AG20443 (cell line): Measurements from ENCODE around the gene C11orf54.
"Not testable (repeated sequence)": the region's sequence is repeated elsewhere in the genome, so short reads cannot be mapped to it uniquely, and the experiment has no call there.

Experiments
- DNase-seq: peaks from one replicate; pipeline ENCODE4 v3.0.0; 2012; ENCODE audit warnings: low spot score, mixed read lengths

C11orf54 gene

DNA sequence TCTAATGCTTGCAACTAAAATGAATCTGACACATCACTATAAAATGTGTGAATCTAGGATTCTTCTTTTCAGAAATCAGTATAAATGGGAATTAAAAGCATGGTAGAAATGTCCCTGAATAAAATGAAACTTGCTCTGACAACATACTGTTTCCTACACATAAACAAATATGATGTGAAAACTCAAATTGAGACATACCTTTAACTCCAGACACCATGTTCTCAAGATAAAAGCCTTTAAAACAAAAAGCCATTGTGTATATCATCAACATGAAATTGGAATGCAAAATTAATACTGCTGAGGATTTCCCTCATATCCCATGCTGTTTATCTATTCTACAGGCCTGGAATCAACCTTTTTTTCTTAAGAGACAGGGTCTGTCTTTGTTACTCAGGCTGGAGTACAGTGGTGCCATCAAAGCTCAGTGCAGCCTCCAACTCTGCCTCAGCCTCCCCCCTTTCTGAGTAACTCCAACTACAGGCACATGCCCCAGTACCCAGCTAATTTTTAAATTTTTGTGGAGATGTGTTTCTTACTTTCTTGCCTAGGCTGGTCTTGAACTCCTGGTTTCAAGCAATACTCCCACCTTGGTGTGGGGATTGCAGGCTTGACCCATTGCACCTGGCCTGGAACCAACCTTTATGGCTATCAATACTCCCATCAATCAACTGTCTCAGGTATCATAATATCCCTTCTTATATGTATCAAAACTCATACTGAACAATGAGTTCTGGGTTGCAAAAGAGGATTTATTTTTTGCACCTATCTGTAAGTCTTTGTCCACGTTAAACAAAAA lies 6.8 kb upstream of the C11orf54 start:
- no peak for DNase-seq

DNA sequence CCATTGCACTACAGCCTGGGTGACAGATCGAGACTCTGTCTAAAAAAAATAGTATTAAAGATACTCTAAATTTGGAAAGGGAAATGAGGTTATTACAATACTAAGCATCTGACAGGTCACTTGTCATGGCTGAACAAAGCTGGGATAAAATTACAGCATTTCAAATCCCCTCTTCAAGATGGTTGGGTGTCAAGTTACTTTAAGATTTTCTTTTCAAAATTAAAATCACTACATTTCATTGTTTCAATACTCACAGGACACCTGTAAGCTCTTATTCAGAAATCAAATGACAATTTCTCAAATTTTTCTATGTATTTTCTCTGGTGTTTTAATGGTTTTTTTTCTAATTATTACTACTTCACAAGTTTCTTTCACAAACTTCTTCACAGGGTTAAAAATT lies 5.8 kb upstream of the C11orf54 start:
- DNase-seq, result no peak

DNA sequence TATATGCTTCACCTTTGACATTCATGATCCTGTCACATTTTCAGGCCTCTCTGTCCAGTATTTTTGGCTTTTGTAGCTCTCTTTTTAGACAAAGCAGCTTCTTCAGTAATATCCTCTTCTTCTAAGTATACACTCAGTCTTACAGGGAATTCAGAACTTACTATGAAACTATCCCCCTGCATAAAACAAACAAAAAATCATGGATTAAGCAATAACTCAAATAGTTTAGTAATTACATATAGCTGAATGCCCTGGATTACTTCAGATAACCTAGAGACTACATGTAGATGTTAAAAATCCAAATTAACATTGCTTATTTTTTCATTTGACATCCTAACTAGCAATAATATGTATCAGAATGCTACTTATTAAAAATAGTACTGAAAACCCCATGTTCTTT lies 5.3 kb upstream of the C11orf54 start:
- no peak for DNase-seq

DNA sequence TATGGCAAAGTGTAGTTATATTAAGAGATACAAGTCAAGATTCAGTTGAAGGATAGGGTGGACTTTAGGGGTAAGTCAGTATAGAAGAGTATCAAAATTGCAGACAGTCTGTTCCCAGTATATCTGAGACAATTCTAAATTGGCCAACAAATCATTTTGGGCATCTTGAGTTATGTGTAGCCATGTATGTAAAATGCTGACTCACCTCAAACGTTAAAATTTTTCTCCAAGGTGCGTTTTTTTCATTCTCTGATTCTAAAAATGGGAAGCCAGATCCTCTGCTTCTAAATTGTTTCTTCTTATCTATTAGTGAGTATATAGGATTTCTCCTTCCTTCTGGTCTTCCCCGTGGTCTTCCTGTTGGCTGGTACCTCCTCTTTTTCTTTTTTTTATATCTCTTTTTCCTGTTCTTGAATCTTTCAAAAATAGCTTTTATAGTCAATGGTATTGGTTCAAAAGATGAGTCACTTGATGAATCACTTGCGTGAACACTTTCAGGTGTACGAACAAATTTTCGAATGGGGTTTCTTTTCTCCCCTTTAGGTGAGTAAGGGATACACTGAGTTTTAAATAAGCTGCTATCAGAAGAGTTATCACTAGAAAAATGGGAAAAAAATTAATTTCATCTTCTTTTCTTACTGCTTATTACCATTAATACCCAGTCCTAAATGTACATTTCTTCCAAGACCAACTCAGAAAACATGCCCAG lies 3.4 kb upstream of the C11orf54 start:
- no peak for DNase-seq

DNA sequence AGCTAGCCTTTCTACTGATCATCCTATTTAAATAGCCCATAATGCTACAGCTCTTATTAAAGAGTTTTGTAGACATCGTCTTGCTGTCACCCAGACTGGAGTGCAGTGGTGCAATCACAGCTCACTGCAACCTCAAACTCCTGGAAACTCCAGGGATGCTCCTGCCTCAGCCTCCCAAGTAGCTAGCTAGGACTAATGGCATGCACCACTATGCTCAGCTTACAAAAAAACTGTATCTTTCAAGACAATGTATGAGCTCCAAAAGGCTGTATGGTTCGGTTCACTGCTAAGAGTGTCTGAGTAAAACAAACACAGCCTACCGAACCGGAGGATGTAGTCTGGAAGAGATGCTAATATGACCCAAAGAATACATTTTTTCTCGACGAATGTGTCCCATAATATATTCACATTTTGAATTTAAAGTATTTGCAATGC lies 2.8 kb upstream of the C11orf54 start:
- DNase-seq, result no peak

DNA sequence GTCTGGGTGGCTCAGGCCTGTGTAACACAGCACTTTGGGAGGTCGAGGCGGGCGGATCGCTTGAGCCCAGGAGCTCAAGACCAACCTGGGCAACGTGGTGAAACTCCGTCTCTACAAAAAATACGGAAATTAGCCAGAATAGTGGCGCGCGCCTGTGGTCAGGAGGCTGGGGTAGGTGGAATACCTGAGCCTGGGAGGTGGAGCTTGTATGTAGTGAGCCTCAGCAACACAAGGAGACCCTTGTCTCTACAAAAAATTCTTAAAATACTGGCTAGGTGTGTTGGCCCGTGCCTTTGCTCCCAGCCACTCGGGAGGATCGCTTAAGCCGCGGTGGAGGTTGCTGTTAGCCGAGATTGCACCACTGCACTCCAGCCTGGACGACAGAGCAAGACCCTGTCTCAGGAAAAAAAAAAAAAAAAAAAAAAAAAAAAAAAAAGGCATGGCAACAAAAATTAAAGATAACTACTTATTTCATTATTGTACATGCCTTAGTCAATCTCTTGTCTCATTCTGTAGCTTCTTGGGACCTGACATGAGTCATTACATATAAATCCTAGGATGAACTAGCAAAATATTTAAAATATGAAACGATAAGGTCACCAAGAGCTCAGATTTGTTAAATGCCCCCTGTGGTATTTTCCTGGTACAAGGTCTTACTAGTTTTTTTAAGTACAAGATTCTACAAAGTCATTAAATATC lies 1.3 kb upstream of the C11orf54 start:
- peak; percentile 29 for DNase-seq

DNA sequence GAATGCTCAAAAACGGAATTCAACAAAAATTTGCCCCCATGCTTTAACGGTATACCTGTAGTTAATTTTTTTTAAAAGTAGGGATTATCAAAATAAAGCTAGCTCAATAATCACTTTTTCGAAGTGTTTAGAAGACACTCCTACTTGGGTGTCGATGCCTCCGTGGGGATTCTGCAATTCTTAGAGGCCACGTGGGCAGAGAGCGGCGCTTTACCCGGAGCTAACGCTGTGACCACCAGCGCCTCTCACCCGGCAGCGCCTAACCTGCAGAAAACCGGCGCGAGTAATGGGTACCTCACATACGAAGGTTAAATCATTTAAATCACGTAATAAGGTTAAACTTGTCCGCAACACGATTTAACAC lies 760 bp upstream of the C11orf54 start:
- DNase-seq, result peak; percentile 68

DNA sequence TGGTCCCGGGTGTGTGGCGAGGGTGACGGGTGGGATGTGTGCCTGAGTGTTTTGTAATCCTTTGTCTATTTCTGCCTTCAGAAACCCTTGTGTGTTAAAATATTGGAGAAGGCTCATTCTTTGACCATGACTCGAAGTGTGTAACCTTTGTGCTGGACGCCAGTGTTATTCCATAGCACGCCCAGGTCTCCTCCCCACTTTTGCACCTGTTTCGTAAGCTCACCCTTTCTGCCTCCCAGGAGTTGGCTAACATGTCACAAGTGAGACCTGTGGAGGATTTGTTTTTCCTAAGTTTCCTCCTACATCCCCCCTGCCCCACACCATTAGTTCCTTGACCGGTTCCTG lies 382 bp downstream of the C11orf54 start:
- DNase-seq, result peak; percentile 69

DNA sequence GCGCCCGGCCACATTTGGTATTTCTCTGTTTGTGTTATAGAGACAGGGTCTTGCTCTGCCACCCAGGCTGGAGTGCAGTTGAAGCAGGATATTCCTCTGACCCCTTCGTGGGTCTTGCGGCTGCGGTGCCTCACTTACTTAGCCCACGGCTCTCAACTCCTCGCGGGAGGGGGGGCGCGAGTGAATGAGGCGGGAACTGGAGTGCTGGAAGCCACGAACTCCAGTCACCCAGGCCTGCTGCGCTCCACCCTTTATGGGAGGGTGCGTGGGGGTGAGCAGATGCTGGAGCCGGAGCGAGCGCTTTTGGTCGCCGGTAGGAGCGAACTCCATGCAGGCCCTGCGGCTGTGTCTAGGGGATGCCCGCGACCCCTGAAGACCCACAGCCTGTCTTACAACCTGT lies 1.8 kb downstream of the C11orf54 start:
- no peak for DNase-seq

DNA sequence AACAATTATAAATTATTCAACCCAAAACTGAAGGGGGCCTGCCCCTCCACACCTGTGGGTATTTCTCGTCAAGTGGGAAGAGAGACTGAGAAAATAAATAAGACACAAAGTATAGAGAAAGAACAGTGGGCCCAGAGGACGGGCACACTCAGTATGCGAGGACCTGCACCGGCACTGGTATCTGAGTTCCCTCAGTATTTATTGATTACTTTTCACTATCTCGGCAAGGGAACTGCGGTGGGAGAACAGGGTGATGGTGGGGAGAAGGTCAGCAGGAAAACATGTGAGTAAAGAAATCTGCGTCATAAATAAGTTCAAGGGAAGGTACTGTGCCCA lies 3.2 kb downstream of the C11orf54 start:
- no peak for DNase-seq

DNA sequence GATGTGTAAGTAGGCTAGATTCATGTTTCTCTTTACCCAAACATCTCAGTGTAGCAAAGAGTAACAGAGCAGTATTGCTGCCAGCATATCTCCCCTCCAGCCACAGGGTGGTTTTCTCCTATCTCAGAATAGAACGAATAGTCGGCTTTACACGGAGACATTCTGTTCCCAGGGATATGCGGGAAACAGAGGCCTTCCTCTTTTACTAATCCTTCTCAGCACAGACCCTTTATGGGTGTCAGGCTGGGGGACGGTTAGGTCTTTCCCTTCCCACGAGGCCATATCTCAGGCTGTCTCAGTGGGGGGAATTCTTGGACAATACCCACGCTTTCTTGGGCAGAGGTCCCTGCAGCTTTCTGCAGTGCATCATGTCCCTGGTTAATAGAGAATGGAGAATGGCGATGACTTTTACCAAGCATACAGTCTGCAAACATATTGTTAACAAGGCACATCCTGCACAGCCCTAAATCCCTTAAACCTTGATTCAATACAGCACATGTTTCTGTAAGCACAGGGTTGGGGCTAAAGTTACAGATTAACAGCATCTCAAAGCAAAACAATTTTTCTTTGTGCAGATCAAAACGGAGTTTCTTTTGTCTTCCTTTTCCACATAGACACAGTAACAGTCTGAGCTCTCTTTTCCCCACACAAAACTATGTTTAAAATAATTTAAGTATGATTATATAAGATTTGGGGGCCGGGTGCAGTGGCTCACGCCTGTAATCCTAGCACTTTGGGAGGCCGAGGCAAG lies 3.7 kb downstream of the C11orf54 start:
- DNase-seq, result not testable (repeated sequence)

DNA sequence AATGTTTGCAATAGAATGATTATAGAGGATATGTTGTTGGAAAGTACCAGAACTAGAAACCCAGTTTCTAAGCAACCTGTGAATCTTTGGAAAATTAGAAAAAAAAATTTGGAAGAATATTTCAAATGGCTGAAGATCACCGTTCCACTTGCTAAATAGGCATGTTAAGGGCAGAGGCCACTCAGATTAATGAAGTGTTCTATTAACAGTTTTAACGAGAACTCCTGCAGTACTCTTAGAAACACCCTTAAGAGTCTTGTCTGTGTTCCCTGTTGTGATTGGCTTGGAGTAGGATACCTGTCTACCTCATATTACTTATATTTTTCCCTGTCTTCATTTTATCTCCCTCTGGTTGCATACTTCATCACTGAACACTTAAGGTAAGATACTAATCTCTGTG lies 4.6 kb downstream of the C11orf54 start:
- DNase-seq, result no peak

DNA sequence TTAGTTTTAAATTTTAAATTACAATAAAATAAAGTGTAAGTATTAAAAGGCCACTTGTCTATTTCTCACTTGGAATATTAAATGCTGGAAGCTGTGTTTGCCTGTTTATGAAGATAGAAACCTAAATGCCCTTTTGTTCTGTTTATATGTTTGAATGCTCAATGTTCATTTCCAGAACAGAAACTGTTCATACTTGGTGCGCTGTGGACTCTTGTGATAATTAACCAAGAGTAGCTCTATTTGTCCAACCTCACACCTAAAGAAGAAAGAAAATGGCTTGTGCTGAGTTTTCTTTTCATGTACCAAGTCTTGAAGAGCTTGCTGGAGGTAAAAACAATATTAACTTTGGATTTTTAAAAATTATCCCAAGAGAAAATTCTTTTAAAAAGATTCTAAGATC lies 5.7 kb downstream of the C11orf54 start:
- no peak for DNase-seq

DNA sequence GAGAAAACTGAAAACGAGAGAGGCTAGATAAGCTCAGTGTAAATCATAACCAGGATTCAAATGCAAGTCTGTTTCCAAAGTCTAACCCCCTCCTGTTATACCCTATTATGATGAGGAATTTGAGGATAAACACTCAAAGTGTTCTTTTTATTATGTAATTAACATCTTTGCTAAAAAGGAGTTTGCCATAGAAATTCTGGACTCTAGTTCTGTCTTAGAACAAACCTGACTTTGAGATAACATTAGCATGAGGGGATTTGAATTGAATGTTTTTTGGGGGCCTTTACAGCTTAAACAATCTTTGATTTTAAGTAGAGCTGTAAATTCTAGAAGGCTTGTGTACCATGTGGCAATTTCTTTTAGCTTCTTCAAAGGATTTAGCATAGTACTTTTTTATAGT lies 9.5 kb downstream of the C11orf54 start:
- DNase-seq, result no peak

DNA sequence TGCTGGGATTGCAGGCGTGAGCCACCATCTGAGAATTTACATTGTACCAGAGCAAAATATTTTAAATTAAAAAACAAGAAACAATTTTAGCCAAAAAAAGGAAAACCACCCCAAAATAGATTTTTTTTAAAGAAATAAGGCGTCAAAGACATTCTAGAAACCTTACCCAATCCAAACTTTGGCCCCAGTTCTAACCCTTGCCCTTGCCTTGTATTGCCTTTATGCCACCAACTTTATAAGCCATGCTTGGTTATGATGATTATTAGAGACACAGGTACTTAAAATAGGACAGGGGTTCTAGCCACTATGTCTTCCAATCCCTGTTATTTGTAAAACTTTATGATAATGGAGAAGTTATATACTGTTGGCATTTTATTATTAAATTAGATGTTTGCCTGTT lies 11.8 kb downstream of the C11orf54 start:
- no peak for DNase-seq

DNA sequence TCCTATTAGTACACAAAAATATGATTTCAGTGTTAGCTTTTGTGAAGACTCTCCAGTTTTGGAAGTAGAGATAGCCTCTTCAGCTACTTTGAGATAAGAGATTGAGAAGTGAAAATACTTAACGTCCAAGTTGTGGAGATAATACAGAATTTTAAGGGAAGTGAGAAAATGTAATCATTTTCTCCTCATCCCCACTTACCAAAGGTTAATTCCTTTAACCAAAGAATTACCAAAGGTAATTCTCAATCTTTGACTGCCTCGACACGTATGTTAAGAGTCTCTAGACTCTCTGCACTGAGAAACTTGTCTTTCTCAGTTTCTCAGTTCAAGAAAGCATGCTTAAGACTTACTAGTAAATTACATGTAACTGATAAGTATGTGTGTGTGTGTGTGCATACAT lies 15.3 kb downstream of the C11orf54 start:
- DNase-seq, result no peak

DNA sequence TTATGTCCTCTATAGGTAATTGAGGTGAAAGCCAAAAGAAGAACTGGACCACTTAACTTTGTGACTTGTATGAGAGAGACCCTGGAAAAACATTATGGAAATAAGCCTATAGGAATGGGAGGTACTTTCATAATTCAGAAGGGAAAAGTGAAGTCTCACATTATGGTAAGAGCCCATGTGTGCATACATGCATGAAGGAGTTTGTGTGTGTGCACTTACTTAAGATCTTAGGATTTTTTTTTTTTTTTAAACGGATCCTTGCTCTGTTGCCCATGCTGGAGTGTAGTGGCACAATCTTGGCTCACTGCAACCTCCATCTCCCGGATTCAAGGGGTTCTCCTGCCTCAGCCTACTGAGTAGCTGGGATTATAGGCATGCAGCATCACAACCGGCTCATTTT lies 15.8 kb downstream of the C11orf54 start:
- DNase-seq, result no peak

DNA sequence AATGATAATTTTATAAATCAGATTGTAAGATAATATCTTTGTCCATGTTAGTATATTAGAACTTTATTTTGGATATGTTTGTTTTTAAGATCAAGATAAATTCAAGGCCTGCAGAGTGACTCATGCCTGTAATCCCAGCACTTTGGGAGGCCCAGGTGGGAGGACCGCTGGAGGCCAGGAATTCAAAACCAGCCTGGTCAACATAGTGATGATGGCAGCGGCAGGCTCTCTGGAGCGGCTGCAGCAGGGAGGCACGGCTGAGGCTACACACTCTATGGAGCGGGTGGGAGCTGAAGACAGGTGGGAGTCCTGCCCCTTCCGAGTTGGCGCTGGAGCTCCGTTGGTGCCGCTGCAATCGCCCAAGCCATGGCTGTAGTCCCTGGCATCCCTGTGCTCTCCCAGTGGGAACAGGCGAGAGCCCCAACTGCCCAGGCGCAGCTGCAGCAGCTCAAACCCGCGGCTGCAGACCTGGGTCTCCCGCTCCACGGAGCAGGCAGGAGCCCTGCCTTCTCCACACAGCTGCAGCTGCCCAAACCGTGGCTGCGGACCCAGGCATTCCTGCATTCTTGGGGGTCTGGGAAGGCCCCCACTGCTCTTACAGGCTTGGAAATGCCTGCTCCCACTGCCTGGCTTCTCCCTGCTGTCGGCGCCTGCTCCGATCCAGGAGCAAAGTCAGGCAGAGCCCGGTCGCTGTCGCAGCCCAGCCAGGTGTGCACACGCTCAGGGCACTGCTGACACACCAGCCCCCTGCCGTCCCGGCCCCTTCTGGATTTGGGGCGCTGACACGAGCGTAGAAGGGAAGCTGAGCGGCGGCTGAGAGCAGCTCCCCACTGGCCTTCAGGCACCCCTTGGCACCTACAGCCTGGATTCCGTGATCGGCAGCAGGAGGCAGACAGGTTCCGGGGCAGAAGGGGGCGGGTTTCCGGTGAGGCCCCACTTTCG lies 16.7 kb downstream of the C11orf54 start:
- DNase-seq, result no peak

DNA sequence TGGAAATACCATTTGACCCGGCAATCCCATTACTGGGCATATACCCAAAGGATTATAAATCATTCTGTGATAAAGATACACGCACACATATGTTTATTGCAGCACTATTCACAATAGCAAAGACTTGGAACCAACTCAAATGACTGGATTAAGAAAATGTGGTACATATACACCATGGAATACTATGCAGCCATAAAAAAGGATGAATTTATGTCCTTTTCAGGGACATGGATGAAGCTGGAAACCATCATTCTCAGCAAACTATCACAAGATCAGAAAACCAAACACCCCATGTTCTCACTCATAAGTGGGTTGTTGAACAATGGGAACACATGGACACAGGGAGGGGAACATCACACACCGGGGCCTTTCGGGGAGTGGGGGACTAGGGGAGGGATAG lies 17.7 kb downstream of the C11orf54 start:
- not testable (repeated sequence) for DNase-seq

DNA sequence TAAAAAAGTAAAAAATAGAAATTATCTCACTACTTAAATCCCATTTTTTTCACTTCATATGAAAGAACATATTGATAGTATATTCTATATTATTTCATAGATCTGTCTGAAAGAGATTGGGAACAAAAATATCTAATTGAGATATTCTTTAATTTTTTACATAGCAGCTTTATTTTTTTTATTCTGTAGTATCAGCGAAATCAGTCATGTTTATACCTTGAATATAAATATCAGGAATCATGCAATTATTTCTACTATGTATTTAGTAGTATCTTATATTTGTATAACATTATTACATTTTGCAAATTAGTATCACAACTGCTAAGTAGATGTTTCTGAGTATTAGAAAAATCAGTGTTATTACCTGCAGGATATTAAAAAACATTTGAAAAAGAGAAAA lies 20.4 kb downstream of the C11orf54 start:
- no peak for DNase-seq

DNA sequence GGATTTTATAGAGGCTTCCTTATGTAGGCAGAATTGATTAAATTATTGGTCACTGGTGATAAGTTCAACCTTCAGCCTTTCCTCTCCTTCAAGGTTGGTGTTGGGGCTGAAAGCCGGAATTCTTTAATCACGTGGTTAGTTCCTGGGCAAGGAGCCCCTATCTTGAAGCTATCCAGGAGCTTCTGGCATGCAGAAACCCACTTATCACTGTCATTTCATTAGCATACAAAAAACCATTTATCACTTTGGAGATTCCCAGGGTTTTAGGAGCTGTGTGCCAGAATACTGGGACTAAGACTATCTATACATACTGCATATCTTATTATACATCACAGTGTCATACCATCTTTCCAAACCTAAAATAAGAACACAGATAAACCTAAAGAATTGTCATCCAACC lies 24.1 kb downstream of the C11orf54 start:
- no peak for DNase-seq

DNA sequence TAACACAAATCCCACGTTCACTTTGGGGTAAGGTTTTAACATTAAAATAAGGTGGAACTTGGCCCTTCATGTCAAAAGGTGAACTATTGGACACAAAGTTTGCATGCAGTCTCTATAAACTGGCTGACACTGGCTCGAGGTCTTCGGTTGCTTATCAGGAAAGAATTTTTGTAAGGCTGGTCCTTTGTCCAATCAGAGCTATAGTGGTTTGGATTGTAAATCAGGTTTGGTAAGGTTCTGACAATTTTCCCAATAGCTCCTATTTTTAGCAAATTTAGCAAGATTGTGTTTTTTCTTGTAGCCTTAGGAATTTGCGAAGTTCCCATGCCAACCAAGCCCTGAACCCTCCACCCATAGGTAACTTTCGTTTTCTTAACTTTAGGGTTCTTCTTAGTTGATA lies 25.0 kb downstream of the C11orf54 start:
- DNase-seq, result no peak
